Measurements from ENCODE around the gene C19orf25. TPM values are rescaled to one million over a fixed set of nuclear protein-coding genes. Genes with fewer than 3 reads are reported as not detected.

The C19orf25 gene
- total RNA-seq, 4 donors from 2014 or later = 34.3 to 49.6 (median 45.7) TPM

- H3K4me3 ChIP-seq (ENCODE audit: low read depth, poor library complexity, severe bottlenecking) = no peak overlapping the region
- intact Hi-C loops (cut with DNase I; ENCODE audit: low total_unique reads) = no loop called here
- WGBS, 2 donors = 92 to 93% methylated on average over 21 to 22 of the region's 24 CpGs
- TF ChIP-seq, protein P1, sequence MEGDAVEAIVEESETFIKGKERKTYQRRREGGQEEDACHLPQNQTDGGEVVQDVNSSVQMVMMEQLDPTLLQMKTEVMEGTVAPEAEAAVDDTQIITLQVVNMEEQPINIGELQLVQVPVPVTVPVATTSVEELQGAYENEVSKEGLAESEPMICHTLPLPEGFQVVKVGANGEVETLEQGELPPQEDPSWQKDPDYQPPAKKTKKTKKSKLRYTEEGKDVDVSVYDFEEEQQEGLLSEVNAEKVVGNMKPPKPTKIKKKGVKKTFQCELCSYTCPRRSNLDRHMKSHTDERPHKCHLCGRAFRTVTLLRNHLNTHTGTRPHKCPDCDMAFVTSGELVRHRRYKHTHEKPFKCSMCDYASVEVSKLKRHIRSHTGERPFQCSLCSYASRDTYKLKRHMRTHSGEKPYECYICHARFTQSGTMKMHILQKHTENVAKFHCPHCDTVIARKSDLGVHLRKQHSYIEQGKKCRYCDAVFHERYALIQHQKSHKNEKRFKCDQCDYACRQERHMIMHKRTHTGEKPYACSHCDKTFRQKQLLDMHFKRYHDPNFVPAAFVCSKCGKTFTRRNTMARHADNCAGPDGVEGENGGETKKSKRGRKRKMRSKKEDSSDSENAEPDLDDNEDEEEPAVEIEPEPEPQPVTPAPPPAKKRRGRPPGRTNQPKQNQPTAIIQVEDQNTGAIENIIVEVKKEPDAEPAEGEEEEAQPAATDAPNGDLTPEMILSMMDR (IDR thresholded peaks at IDR 0.05) = no peak
- TF ChIP-seq POLR2A (IDR thresholded peaks at IDR 0.05) = no peak
- no peak for DNase-seq (ENCODE audit: low spot score in 2 of 2)
Measured at GRCh38 chr19:1431759-1432506, 47.1 kb downstream of the C19orf25 start.

- TF ChIP-seq, protein P1 (IDR thresholded peaks at IDR 0.05) = no peak
- no peak for TF ChIP-seq POLR2A (IDR thresholded peaks at IDR 0.05)
- intact Hi-C loops (cut with DNase I; ENCODE audit: low total_unique reads) = no loop called here
- WGBS, 2 donors = 90 to 94% methylated on average over 14 of the region's 14 CpGs
- H3K4me3 ChIP-seq (ENCODE audit: low read depth, poor library complexity, severe bottlenecking) = no peak overlapping the region
- DNase-seq (ENCODE audit: low spot score in 2 of 2) = no peak
Measured at GRCh38 chr19:1430246-1430645, 48.8 kb downstream of the C19orf25 start.

DNA sequence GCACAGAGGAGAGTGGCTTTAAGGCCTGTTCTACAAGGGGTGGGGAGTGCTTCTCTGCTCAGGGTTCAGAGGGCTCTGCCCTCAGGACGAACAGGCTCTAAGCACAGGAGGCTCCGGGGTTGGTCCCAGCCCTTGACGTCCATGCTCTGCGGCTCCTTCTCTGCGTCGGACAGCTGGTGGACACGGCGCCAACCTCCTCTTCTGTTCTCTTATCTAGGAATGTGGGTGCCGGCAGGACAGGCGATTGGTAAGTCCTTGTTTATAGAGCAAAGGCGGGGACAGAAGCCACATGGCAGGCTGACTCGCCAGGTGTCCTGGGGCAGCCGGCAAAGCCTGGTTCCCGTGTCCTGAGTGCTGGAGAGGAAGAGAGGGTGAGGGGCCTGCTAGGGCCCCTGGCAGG is 49.3 kb downstream of the C19orf25 start:
- no peak for DNase-seq (ENCODE audit: low spot score in 2 of 2)
- TF ChIP-seq, protein P1 (IDR thresholded peaks at IDR 0.05) = no peak
- TF ChIP-seq POLR2A (IDR thresholded peaks at IDR 0.05) = no peak
- intact Hi-C loops (cut with DNase I; ENCODE audit: low total_unique reads) = no loop called here
- no peak overlapping the region for H3K4me3 ChIP-seq (ENCODE audit: low read depth, poor library complexity, severe bottlenecking)
- 89 to 91% methylated on average over 14 of the region's 14 CpGs for WGBS, 2 donors

- H3K4me3 ChIP-seq (ENCODE audit: low read depth, poor library complexity, severe bottlenecking) = no peak overlapping the region
- DNase-seq (ENCODE audit: low spot score in 2 of 2) = no peak
- no peak for TF ChIP-seq POLR2A (IDR thresholded peaks at IDR 0.05)
- TF ChIP-seq, protein P1 (IDR thresholded peaks at IDR 0.05) = no peak
- intact Hi-C loops (cut with DNase I; ENCODE audit: low total_unique reads) = no loop called here
- 77 to 79% methylated on average over 26 to 41 of the region's 41 CpGs for WGBS, 2 donors
Measured at GRCh38 chr19:1428738-1429391, 50.1 kb downstream of the C19orf25 start.

DNA sequence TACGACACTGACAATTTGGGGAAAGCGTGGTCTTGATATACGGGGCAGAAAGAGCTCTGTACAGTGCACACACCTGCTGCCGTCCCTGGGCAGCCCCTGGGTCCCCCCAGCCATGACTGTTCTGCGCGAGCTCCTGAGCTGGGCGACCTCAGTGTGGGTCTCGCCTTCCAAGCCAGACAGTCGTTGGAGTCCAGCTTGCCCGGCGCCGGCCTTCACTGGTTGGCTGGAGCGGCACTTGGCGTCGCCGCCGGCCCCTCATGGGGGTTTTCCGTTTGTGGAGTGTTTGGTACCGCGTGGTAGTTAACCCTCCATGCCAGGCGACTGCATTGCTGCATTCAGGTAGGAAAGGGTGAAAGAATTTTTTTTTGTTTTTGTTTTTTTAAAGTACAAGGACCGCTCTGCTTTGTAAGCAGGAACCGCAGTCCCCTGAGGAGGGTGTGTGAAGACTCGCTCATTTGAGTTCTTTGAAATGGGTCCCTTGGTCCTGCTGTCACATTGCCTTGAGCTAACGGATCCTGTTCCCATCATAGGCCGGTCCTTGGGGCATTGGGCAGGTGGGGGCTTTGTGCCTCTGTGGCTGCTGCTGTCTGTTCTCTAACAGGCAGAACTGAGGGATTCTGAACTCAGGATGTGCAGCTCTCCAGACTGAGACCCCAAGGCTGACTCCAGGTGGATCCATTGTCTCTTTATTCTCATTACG is 51.6 kb downstream of the C19orf25 start:
- no peak overlapping the region for H3K4me3 ChIP-seq (ENCODE audit: low read depth, poor library complexity, severe bottlenecking)
- TF ChIP-seq, protein P1 (IDR thresholded peaks at IDR 0.05) = no peak
- no peak for TF ChIP-seq POLR2A (IDR thresholded peaks at IDR 0.05)
- no peak for DNase-seq (ENCODE audit: low spot score in 2 of 2)
- intact Hi-C loops (cut with DNase I; ENCODE audit: low total_unique reads) = no loop called here
- 90 to 91% methylated on average over 27 of the region's 27 CpGs for WGBS, 2 donors
